GM12891 (cell line): ENCODE data around the gene ATL1.

Experiments
- POLR2AphosphoS5 ChIP-seq: IDR thresholded peaks from 2 replicates; pipeline ENCODE4 v1.6.1; 2011; ENCODE audit warnings: low read depth, low read length, control low read depth
- TAF1 ChIP-seq: IDR thresholded peaks from 2 replicates; pipeline ENCODE4 v1.6.1; 2011; ENCODE audit warnings: low read depth, low read length, control low read depth

- TF ChIP-seq TAF1 (no peak), POLR2AphosphoS5 (no peak)
Observed at GRCh38 chr14:50678163-50678562, 118.2 kb downstream of the ATL1 start.
